LHCN-M2 (cell line): ENCODE data around the gene OR1F1. TPM values are rescaled to one million over a fixed set of nuclear protein-coding genes. Genes with fewer than 3 reads are reported as not detected.
A peak's percentile ranks its signal among the peaks of the same experiment; 100 is the strongest.
"Not testable (repeated sequence)": the region's sequence is repeated elsewhere in the genome, so short reads cannot be mapped to it uniquely, and the experiment has no call there.

Source experiments
- DNase-seq: peaks from one replicate; pipeline ENCODE4 v3.0.0-alpha.2; 2012; ENCODE audit warnings: low read depth
- total RNA-seq: library from RNA; depleted of rRNA; stranded (reverse); fragments of >200 nt; gene quantifications from 2 replicates; pipeline ENCODE4 v1.2.3, GENCODE V29; 2014

Gene OR1F1
- total RNA-seq, 1 experiment from 2014 or later = not detected

- peak; percentile 95 for DNase-seq
Observed at GRCh38 chr16:3150346-3151218, 37.4 kb upstream of the OR1F1 start.

GRCh38 chr16:3152027-3152276 lies 36.1 kb upstream of the OR1F1 start:
- no peak for DNase-seq

- DNase-seq = peak; percentile 90
Observed at GRCh38 chr16:3152277-3152990, 35.6 kb upstream of the OR1F1 start.

GRCh38 chr16:3152991-3153368 lies 35.0 kb upstream of the OR1F1 start:
- no peak for DNase-seq

GRCh38 chr16:3155181-3155580 lies 32.8 kb upstream of the OR1F1 start:
- DNase-seq = no peak

GRCh38 chr16:3155972-3156371 lies 32.0 kb upstream of the OR1F1 start:
- no peak for DNase-seq

- DNase-seq = peak; percentile 95
Observed at GRCh38 chr16:3157229-3158025, 30.6 kb upstream of the OR1F1 start.

- DNase-seq = no peak
Observed at GRCh38 chr16:3158026-3158509, 29.9 kb upstream of the OR1F1 start.

- peak; percentile 88 for DNase-seq
Observed at GRCh38 chr16:3158510-3159314, 29.3 kb upstream of the OR1F1 start.

- DNase-seq = no peak
Observed at GRCh38 chr16:3161235-3162018, 26.6 kb upstream of the OR1F1 start.

GRCh38 chr16:3164121-3164991 lies 23.6 kb upstream of the OR1F1 start:
- DNase-seq = no peak

- DNase-seq = no peak
Observed at GRCh38 chr16:3165111-3165822, 22.7 kb upstream of the OR1F1 start.

- no peak for DNase-seq
Observed at GRCh38 chr16:3166505-3166886, 21.5 kb upstream of the OR1F1 start.

GRCh38 chr16:3168729-3169128 lies 19.3 kb upstream of the OR1F1 start:
- not testable (repeated sequence) for DNase-seq

GRCh38 chr16:3170440-3171180 lies 17.4 kb upstream of the OR1F1 start:
- no peak for DNase-seq

- DNase-seq = no peak
Observed at GRCh38 chr16:3171181-3171854, 16.7 kb upstream of the OR1F1 start.

- peak; percentile 71 for DNase-seq
Observed at GRCh38 chr16:3171855-3172593, 16.0 kb upstream of the OR1F1 start.
